K562 (cell line): ENCODE data around the gene LTA. TPM values are rescaled to one million over a fixed set of nuclear protein-coding genes. Genes with fewer than 3 reads are reported as not detected.
A peak's percentile ranks its signal among the peaks of the same experiment; 100 is the strongest.

Experiments used
- BRD4 ChIP-seq: fragments of 200-600 bp; sonication (generic); IDR thresholded peaks from 2 replicates; pipeline ENCODE4 v1.6.1; 2017; ENCODE audit warnings: inconsistent platforms
- CHD1 ChIP-seq: fragments of 200-600 bp; sonication (generic); IDR thresholded peaks from one replicate; pipeline ENCODE4 v1.6.1; 2012; ENCODE audit warnings: mild to moderate bottlenecking, moderate library complexity, low read length, inconsistent platforms
- CREB3 ChIP-seq: fragments of 450-650 bp; conservative IDR thresholded peaks from 2 replicates; pipeline ENCODE4 v1.6.1; 2016; ENCODE audit warnings: missing genetic modification characterization, low read depth, mild to moderate bottlenecking, missing compliant biosample characterization, moderate library complexity
- EZH2 ChIP-seq: IDR thresholded peaks from 2 replicates; pipeline ENCODE4 v1.6.1; 2012; ENCODE audit warnings: low read depth, mild to moderate bottlenecking, inconsistent platforms, low read length, borderline replicate concordance
- FOXP4 ChIP-seq: sonication (generic); formaldehyde crosslinking; IDR thresholded peaks from 2 replicates; pipeline ENCODE4 v1.8.0; 2022; ENCODE audit warnings: mild to moderate bottlenecking, missing genetic modification reagents, borderline replicate concordance
- HLTF ChIP-seq: fragments of 450-650 bp; IDR thresholded peaks from 2 replicates; pipeline ENCODE4 v1.6.1; 2016
- PHB2 ChIP-seq: fragments of 450-650 bp; IDR thresholded peaks from 2 replicates; pipeline ENCODE4 v1.6.1; 2017; ENCODE audit warnings: low read depth
- TSHZ1 ChIP-seq: fragments of 250-450 bp; sonication (Bioruptor Pico); IDR thresholded peaks from 2 replicates; pipeline ENCODE4 v1.4.0; 2020; ENCODE audit warnings: mild to moderate bottlenecking, moderate library complexity
- ZNF318 ChIP-seq, 2 experiments: fragments of 450-650 bp; IDR thresholded peaks; 2 replicates each; pipeline ENCODE4 v1.6.1; 2016; ENCODE audit warnings: mild to moderate bottlenecking in 2 of 2, borderline replicate concordance in 1 of 2, low read depth in 1 of 2, moderate library complexity in 1 of 2
- polyA plus RNA-seq, 8 experiments: library from polyadenylated mRNA; depleted of rRNA in 4 of 8; stranded (reverse) in 5 of 8; unstranded in 3 of 8; fragments of >200 nt; fragmentation: Nextera tagmentation in 2 of 8; fragmentation: Illumina TruSeq in 1 of 8; extraction: Ambion mirVana in 2 of 8; extraction: Trizol in 1 of 8; gene quantifications; 2 replicates each; pipeline versions ENCODE4 v1.2.1 to v1.2.3, GENCODE V29; 2011 to 2014; ENCODE audit warnings: inconsistent platforms in 1 of 8, missing spikeins in 1 of 8
- total RNA-seq, 7 experiments: library from RNA; depleted of rRNA in 6 of 7; stranded (reverse); fragments of >200 nt in 6 of 7; fragmentation: Illumina TruSeq in 2 of 7; extraction: Trizol in 2 of 7; gene quantifications; 2 replicates each; pipeline versions ENCODE4 v1.2.1 to v1.2.3, GENCODE V29; 2011 to 2021; ENCODE audit warnings: low replicate concordance in 1 of 7

LTA gene
- total and polyA plus RNA-seq, 9 of the 15 experiments (the other 6 are each of a cell fraction or from before 2014, with no cell fraction given), result 0.80 TPM; not detected in 8

GRCh38 chr6:31541658-31542521 is 30.2 kb upstream of the LTA start, which contains the start of gene DDX39B (continued):
- TF ChIP-seq ZNF318 (IDR thresholded peaks at IDR 0.05; ENCODE audit: borderline replicate concordance in 1 of 2, low read depth in 1 of 2) (peak in 1 of 2 experiments; percentile 100; a peak in 2 of 4 replicates), FOXP4 (CRISPR knock-in tag) (no peak), EZH2 (no peak), CHD1 (peak; percentile 34), CREB3 (tag) (peak; percentile 76; the same call in 1 of the 2 replicates), PHB2 (no peak), HLTF (peak; percentile 87), BRD4 (peak; percentile 100), TSHZ1 (CRISPR knock-in tag) (no peak)
